GM23248 (cell line): Measurements from ENCODE around the gene TMEM151B.

Experiments
- EZH2 ChIP-seq: fragments of 200-600 bp; sonication (generic); IDR thresholded peaks from 2 replicates; pipeline ENCODE4 v1.6.1; 2018; ENCODE audit warnings: antibody characterized with exemption, mild to moderate bottlenecking; ENCODE audit not compliant: insufficient read depth, poor library complexity, severe bottlenecking
- EZH2phosphoT487 ChIP-seq: fragments of 200-600 bp; sonication (generic); IDR thresholded peaks from 2 replicates; pipeline ENCODE4 v1.6.1; 2018; ENCODE audit warnings: antibody characterized with exemption, moderate library complexity, mild to moderate bottlenecking, low read depth; ENCODE audit not compliant: insufficient read depth

GRCh38 chr6:44221291-44221960, 48.8 kb upstream of the TMEM151B start:
- TF ChIP-seq EZH2 (no peak), EZH2phosphoT487 (no peak)
